Dedifferentiated amniotic fluid mesenchymal stem cell (primary cell): ENCODE data around the gene COL9A3.

Experiments used
- DNase-seq: peaks from one replicate; pipeline ENCODE4 v3.0.0-alpha.2; 2016; ENCODE audit errors: extremely low spot score

The COL9A3 gene

GRCh38 chr20:62796699-62797491 lies 20.0 kb upstream of the COL9A3 start:
- no peak for DNase-seq

GRCh38 chr20:62797671-62798532 lies 18.9 kb upstream of the COL9A3 start:
- DNase-seq, result no peak

- DNase-seq, result no peak
These were observed 17.8 kb upstream of the COL9A3 start for GRCh38 chr20:62799036-62799435.

GRCh38 chr20:62799459-62799858 lies 17.4 kb upstream of the COL9A3 start:
- DNase-seq, result no peak

- DNase-seq, result no peak
These were observed 17.0 kb upstream of the COL9A3 start for GRCh38 chr20:62799873-62800272.

GRCh38 chr20:62800314-62801259 lies 16.3 kb upstream of the COL9A3 start:
- no peak for DNase-seq

GRCh38 chr20:62801284-62802010 lies 15.4 kb upstream of the COL9A3 start:
- DNase-seq, result no peak

- DNase-seq, result no peak
These were observed 14.7 kb upstream of the COL9A3 start for GRCh38 chr20:62802026-62802712.

GRCh38 chr20:62804021-62804626 lies 12.7 kb upstream of the COL9A3 start:
- no peak for DNase-seq

- DNase-seq, result peak; percentile 24
These were observed 12.2 kb upstream of the COL9A3 start, which contains the start of gene OGFR for GRCh38 chr20:62804627-62805154. TSS of gene OGFR (plus strand) at chr20:62804835. CDS start at chr20:62804860, 25 bp downstream.

- no peak for DNase-seq
These were observed 11.6 kb upstream of the COL9A3 start for GRCh38 chr20:62805155-62805710.

- DNase-seq, result no peak
These were observed 11.0 kb upstream of the COL9A3 start for GRCh38 chr20:62805711-62806382.

GRCh38 chr20:62806383-62807050 lies 10.3 kb upstream of the COL9A3 start:
- DNase-seq, result no peak

- no peak for DNase-seq
These were observed 9.2 kb upstream of the COL9A3 start for GRCh38 chr20:62807444-62808210.

- DNase-seq, result peak; percentile 36
These were observed 8.5 kb upstream of the COL9A3 start for GRCh38 chr20:62808211-62808865.

- no peak for DNase-seq
These were observed 7.1 kb upstream of the COL9A3 start for GRCh38 chr20:62809530-62810428.
